OCI-LY3 (cell line): ENCODE data around the gene NDUFS8.

Source experiments
- CTCF ChIP-seq: fragments of 200-600, 300-600 bp; sonication (generic); IDR thresholded peaks from 2 replicates; pipeline ENCODE4 v1.5.1; 2014; ENCODE audit warnings: antibody characterized with exemption, low read length, low read depth
- EZH2phosphoT487 ChIP-seq: fragments of 200-600 bp; shearing (Covaris generic); IDR thresholded peaks from 2 replicates; pipeline ENCODE4 v1.6.1; 2018; ENCODE audit warnings: antibody characterized with exemption, mixed run types, low read depth

GRCh38 chr11:68053981-68054812 is 23.7 kb downstream of the NDUFS8 start:
- TF ChIP-seq CTCF = no peak
- no peak for TF ChIP-seq EZH2phosphoT487
